Limb (tissue), 2 donors: Measurements from ENCODE around the gene ITGB5.
A peak's percentile ranks its signal among the peaks of the same experiment; 100 is the strongest.

ENCODE experiments used
- DNase-seq, 2 donors: peaks; one replicate each; pipeline ENCODE4 v3.0.0-alpha.2; 2016; ENCODE audit errors: extremely low spot score in 2 of 2

Gene ITGB5

DNA sequence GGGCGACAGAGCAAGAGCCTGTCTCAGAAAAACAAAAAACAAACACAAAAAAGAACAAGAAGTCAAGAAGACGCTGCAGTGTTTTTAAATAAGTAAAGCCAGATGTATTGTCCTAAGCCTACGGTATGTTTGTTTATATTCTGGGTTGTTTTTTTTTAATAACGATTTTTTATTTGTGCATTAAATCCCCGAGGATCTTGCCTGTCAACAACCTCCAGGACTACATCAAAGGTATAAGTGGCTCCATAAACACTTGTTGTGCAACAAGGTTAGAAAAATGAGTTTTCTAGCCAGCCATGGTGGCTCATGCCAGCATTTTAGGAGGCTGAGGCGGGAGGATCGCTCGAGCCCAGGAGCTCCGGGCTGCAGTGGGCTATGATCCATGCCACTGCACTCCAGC, 26.1 kb downstream of the ITGB5 start:
- no peak for DNase-seq

DNA sequence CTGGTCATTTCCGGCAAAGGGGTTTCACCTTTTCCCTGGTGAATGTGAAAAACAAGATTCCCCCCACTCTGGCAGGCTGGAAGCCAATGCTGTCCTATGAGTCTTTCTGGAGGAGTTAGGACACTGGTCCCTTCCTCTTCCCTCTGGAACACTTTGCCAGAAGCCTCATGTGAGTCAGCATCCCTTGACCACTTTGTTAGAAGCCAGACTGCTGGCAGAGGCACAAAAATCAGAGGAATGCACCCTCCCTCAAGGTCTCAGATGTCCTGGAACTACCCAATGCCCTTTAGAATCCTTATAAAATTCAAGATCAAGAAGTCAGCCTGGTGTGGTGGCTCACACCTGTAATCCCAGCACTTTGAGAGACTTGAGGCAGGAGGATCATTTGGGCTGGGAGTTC, 26.6 kb downstream of the ITGB5 start:
- DNase-seq = no peak

DNA sequence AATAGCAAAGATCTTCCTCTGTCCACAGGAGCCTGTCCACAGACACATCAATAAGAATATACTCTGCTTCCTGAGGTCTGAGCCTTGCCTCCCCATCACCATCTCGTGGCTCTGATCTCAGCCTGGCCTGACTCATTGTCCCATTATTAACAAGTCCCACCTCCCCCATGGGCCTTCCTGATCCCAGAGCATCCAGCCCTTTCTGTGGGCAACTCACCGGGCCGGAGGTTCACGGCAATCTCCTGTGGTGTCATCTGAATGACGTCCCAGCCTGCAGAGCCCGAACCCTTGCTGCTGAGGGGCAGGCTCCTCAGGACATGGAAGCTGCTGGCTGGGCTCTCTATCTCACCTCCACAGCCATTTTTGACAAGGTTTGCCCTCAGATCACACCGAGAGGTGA, 28.1 kb downstream of the ITGB5 start:
- DNase-seq = no peak

DNA sequence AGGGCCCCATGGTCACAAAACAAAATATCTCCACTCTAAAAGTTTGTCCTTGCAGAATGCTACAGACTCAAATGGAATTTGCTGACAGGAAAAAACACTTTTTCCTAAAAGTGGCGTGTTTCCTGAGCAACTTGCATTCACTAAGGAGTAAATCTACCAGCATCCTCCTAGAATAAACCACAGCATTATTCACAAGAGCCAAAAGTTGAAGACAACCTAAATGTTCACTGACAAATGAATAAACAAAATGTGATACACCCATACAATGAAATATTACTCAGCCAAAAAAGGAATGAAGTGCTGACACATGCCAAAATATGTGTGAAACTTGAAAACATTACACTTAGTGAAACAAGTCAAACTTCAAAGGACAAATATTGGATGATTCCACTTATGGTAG, 28.9 kb downstream of the ITGB5 start:
- no peak for DNase-seq

DNA sequence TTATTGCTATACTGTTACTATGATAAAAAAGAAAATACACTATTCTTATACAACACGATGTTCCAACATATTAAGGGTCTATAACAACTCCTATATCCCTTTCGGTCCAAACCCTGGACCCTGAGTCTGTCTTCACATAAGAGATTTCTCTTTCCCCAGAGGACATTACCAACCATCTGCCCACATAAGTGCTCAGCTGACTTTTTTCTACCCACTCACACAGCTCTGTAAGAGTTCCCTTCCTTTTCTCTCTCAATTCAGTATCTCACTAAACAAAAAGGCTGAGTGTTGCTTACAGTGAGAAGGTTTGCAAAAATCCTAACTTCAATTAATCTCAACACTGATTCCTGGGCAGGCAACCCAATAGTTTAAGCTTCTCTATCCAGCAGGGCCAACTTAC, 30.5 kb downstream of the ITGB5 start:
- DNase-seq = no peak

DNA sequence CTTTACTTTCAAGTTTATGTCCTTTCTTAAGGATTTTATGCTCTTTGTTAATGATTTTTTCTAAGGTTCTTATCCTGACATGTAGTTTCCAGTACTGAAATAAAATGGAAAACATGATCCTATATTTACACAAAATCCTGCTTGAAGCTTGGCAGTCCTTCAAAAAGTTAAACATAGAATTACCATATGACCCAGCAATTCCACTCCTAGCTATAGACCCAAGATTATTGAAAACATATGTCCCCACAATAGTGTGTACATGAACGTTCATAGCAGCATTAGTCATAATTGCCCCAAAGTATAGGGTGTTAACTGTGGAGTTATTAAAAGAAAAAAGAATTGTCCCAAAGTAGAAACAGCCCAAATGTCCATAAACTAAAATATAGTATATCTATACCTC, 33.2 kb downstream of the ITGB5 start:
- DNase-seq = peak in 1 of 2 donors; percentile 41

DNA sequence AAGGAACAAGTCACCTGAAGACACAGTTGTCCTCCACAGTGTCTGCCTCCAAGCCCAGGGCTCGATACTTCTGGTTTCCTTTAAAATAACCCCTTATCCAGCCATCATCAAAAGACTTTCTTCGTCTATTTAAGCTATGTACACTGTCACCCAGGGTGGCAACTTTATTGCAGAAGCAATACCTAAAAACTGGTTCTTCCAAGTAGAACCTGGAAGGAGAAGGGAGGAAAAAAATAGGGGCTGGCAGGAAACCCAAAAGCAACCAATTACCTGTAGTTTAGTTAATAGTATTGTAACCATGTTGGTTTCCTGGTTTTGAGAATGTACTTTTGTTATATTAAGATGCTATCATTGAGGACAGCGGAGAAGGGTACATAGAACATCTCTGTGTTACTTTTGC, 33.7 kb downstream of the ITGB5 start:
- DNase-seq = no peak

DNA sequence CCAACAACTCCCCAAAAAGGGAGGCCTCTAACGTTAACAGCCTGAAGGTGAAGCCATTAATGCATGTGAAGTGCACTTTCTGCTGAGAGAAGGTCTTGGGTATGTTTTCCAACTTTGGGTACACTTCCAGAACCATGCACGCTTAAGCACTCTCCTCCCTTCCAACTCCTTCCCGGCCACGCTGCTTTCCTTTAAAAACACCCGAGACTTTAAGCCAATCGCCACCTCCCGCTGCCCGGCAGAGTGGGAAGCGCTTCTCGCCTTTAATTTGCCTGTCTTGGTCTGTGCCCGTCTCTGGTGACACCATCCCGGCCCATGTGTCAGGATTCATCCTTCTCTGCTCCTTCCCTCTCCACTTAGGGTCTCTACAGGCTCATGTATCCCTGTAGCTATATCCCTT, 35.3 kb downstream of the ITGB5 start:
- no peak for DNase-seq

DNA sequence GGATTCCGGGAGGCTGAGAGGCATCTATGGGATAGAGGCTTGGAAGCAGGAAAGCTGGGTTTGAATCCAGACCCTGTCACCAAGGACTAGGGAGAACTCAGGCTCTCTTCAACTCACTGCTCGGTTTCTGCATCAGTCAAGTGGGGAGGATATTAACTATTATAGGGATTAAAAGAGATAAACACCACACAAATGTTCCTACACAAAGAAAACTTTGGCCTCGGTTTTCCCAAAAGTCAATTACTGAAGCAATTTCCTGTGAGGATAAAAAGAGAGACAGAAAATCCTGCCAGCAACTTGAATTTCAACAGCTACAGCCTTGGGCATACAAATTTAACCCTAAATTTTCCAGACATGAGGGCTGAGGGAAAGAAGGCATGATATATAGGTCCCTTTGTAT, 36.0 kb downstream of the ITGB5 start:
- no peak for DNase-seq

DNA sequence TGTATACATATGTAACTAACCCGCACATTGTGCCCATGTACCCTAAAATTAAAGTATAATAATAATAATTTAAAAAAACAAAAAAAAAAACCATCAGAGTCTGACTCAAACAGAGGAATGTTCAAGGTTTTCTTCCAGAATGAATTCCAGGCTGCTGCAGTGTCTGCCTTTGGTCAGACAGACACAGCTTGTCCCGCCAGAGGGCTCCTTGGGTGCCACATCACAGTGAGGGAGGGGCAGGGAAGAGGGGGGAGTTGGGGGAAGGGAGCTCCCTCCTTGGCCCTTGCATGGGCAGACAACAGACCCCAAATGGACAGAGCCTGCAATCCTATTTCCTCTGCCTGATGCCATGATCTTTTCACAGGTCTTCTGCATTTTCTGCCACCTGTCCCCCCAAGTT, 36.5 kb downstream of the ITGB5 start:
- DNase-seq = no peak

DNA sequence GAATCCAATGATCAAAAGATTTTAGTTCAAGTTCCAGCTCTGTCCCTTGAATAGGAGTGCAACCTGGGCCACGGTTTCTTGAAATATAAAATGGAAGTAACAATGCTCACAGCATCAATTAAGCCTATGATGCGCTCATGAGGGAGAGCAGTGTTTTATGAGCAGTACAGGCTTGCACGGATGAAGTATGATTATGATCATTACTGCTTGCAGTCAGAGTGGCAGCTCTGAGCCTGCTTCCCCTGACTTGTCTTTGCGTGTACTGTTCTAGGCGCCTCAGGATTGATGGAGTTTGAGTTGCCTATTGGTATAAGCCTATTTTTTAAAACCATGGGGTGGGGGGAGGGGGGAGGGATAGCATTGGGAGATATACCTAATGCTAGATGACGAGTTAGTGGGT, 37.0 kb downstream of the ITGB5 start:
- no peak for DNase-seq

DNA sequence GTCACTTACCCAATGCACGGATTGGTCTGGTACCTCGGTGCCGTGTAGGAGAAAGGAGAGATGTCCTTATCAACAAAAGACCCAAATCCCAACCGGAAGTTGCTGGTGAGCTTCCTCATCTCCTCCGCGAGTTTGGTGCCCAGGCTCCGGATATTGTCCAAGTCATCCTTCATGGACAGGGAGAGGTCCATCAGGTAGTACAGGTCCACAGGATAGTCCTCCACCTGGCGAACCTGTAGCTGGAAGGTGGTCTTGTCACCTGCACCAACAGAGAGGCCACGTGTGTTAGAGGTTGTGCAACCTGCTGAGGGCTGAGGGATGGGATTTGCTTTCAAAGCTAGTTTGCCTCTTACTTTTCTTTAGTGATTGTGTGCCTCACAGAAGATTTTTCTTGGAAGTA, 38.9 kb downstream of the ITGB5 start:
- no peak for DNase-seq

DNA sequence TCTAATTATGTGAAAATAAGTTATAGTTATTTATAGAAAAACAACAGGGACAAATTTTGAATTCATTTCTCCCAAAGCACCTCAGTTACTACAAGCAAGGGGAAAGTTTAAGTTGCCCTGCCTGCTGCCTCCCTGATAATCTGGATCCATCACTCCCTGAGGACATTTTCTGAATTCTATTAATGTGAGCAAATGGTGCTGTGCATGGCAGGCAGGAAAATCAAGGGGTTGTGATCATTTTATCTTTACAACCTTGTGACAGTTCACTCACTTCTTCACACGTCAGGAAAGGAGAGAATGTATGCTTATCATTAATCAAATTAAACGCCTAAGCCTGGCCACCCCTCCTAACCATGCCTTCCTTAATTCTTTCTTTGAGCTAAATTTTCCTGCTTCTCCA, 39.3 kb downstream of the ITGB5 start:
- no peak for DNase-seq

DNA sequence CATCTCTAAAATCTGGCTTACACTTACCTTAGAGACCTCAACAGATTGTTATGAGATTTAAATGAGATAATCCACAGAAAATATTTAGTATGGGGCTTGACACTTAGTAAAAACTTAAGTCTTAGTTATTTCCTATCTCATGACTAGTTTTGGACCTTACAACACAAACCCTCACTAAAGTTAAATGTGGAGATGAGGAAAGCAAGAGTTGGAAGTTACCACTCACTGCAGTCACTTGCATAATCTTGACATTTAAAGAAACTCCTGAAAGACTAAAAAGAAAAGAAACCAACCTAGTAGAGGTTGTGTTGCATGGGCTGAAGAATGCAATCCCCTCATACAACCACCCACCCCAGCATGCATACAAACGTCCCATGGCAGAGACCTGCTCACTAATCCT, 40.1 kb downstream of the ITGB5 start:
- no peak for DNase-seq

DNA sequence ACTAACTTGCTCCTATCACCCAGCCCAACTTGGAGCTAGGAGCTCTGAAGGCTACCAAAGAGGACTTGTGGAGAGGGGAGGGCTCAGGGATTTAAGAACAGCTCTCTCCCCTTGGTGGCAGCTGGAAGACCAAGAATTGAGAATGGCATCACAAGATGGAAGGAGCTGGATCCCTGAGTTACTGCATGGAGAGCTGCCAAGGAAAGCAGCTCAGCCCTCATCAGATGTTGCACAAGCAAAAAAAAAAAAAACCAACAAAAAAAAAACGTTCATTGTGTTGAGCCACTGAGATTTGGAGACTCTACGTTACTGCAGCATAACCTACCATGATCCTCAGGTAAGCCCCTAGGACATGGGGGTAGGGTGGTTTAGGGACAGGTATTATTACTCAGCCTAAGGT, 41.0 kb downstream of the ITGB5 start:
- DNase-seq = no peak

DNA sequence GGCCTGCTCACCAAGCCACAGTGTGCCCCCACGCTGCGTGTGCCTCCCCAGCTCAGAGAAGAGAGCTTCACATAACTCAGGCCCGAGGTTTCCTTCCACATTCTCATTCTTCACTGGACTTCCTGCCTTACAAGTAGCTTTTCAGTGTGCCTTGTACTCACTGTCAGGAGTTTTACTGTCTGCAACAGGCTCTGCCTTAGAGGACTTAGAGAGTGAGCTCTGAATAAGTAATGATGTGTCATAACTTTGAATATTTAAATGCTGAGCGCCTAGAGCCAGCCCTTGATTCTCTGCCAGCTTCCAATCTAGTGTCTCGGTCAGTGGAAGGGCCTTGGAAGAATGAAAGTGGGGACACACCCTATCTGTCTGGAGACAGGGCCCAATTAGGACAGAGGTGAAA, 41.8 kb downstream of the ITGB5 start:
- no peak for DNase-seq

DNA sequence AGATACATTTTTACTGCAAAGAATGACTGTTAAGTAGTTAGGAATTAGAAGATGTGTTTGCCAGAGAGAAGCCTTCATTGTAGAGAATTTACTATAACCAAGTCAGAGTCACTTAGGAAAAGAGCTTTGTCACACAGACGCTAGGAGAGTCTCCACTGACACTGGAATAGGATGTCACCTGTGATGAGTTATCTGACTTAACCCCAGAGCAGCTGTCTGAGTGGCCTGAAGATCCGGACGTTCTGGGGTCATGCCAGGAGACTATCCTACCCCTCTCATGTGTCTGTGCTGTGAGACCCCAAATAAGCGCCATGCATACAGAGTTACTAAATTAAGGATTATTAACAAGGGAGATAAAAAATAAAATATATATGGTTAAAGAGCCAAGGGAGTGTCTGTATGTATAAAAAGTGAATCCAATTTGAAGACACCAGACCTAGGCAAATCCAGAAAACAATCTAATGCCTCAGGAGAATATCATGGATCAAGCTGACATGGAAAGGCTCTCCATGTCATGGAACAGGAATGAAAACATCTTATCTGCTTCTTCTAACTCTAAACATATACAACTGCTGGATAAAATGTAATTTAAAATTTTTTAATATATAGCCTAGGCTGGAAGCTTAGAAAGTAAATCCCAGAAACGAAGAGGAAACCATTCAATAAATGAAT, 43.5 kb downstream of the ITGB5 start:
- DNase-seq = no peak

DNA sequence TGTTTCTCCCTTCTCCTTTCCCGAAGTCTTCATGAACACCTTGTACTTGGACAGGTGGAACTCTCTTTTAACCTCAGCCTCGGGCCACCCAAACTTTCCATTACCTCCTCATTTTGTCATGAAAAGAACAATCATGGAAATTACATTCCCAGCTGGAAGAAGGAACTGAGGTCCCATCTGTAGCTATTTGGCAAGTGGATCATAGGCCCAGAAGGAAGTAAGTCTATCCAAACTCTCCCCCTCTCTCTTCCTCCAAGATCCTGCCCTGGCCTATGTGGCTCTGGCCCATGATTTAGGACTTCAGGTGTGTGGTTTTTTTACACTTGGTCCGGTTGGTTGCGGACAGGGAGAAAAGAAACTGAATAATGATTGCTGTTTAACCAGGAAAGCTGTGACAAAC, 44.1 kb downstream of the ITGB5 start:
- no peak for DNase-seq

DNA sequence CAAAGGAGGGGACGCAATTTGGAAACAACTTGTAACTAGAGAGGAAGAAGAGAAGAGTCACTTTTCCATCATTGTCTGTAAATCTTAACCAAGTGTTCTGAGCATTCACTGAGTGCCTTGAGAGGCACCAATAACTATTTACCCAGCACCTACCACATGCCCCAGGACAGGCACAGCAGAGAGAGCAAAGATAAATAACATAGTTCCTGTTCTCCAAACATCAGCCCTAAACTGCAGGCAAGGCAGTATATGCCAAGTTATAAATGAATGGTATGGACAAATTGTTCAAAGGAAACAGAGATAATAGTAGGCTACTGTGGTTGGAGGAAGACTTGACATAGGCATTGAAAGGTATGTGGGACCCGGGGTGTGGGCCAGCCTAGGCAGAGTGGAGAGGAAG, 45.6 kb downstream of the ITGB5 start:
- DNase-seq = no peak

DNA sequence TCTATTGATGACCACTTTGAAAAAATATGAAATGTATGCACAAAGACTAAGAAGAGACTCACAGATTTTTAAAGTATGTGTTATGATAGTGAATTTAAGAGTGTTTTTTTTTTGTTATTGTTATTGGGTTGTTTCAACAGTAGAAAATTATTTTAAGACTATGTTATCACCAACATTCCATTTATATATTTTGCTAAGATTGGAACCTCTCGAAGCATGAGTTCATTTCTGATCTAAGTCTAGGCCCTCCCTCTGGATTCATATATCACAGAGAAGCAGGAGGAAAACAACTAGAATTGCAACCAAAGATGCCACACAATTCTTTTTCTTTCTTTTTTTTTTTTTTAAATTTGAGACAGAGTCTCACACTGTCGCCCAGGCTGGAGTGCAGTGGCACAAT, 46.8 kb downstream of the ITGB5 start:
- no peak for DNase-seq

DNA sequence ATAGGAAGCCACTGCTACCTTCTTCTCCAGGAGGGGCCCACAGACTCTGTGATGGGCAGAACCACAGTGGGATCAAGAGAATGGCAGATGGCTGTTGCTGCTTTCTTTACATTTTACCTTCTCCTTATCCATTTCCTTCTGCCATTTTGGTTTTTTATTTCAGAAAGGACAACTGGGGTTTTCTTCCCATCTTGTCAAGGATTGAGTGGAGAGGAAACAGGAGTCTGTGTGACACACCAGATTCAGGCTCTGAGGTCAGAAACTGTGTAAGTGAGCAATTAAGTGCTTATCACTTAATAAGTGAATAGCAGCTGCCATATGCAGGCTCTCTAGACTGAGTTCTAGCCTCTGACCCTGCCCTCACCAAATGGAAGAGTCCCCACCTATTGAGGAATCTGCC, 47.3 kb downstream of the ITGB5 start:
- no peak for DNase-seq

DNA sequence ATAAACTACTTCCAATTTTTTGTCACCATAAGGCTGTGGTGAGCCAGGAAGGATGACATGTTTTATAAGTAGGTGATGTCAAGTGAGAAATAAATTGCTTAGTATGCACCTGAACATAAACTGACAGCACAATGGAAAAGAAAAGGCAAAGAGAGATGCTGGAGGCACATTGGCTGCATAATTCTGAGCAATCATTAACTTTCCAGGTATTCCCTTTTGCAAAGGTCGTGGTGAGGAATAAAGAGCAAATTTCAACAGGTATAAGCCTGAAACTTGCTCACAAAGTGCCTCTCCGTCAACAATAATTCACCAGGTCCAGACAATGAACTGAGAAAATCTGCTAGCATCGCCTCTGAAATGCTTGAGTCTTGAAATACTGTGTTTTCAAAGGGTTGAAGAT, 48.2 kb downstream of the ITGB5 start:
- no peak for DNase-seq

DNA sequence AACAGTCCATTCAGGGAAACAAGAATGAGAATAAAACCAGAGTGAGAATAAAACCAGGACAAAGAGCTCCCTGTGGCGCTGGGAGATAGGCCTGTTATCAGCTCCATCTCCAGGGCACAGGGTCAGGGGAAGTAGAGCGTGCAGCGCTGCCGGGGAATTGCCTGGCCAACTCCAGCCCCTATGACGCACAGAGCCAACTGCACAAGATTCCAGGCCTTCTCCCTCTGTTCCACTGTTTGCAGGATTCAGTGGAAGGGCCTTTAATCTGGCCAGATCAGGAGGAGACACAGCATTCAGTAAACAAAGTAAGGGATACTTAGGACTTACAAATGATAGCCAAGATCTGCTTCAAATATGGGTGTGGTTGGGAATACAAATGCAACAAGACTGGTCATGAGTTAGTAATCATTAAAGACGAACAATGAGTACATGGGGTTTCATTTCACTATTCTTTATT, 49.4 kb downstream of the ITGB5 start:
- DNase-seq = peak in 1 of 2 donors; percentile 34

DNA sequence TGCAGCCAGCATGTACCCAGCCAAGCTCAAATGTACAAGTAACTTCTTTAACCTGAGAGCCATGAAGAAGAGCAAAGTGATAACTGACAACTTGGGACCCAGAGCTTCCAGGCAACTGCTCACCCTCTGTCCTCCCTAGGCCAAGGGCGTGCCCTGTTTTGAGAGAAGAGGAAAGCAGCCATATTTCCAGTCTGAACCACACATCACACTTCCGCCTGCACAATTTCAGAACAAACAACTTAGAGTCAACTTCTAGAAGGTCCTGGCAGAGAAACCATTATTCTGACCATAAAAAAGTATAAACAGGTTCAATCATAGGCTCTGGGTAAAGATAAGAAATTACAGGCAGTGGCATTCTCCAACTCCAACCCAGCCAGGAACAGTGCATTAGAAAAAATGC, 50.1 kb downstream of the ITGB5 start:
- DNase-seq = no peak
